Measurements from ENCODE around the gene NOX4.

DNA sequence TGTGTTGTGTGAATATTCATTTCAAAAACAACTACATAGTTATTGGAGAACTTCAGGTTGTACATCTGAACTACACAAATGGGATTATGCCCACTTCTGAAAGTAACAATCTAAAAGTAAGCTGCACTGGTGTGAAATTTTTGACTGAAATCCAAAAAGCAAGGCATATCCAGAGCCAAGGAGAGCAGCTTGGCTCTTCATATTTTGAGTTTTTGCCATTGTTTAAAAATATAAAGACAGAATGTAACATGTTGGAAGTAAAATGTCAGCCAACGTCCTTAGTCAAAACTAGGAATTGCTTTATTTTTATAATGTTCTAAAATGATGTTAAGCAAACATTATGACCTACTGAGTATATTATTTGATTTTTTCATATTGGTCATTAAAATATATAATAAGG, 45.8 kb upstream of the NOX4 start:
- TF ChIP-seq L3MBTL2 (conservative IDR thresholded peaks at IDR 0.05) (no peak), ARNT (IDR thresholded peaks at IDR 0.05) (no peak), FOXA1 (IDR thresholded peaks at IDR 0.05) (no peak), BHLHE40 (IDR thresholded peaks at IDR 0.05; ENCODE audit: borderline replicate concordance) (no peak), FOXK2 (IDR thresholded peaks at IDR 0.05) (no peak), SP1 (IDR thresholded peaks at IDR 0.05) (no peak), FOXM1 (IDR thresholded peaks at IDR 0.05; ENCODE audit: borderline replicate concordance) (no peak), SUZ12 (IDR thresholded peaks at IDR 0.05) (no peak), ELF4 (IDR thresholded peaks at IDR 0.05) (no peak), ZNF384 (IDR thresholded peaks at IDR 0.05) (no peak), TARDBP (IDR thresholded peaks at IDR 0.05) (no peak), HDGF (IDR thresholded peaks at IDR 0.05; ENCODE audit: borderline replicate concordance) (no peak), NFRKB (IDR thresholded peaks at IDR 0.05) (no peak)
- TF ChIP-seq, protein P1, sequence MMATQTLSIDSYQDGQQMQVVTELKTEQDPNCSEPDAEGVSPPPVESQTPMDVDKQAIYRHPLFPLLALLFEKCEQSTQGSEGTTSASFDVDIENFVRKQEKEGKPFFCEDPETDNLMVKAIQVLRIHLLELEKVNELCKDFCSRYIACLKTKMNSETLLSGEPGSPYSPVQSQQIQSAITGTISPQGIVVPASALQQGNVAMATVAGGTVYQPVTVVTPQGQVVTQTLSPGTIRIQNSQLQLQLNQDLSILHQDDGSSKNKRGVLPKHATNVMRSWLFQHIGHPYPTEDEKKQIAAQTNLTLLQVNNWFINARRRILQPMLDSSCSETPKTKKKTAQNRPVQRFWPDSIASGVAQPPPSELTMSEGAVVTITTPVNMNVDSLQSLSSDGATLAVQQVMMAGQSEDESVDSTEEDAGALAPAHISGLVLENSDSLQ (IDR thresholded peaks at IDR 0.05) = no peak
